ENCODE measurements around the gene CCL28. TPM values are rescaled to one million over a fixed set of nuclear protein-coding genes. Genes with fewer than 3 reads are reported as not detected.
A peak's percentile ranks its signal among the peaks of the same experiment; 100 is the strongest.
"Not testable (repeated sequence)": the region's sequence is repeated elsewhere in the genome, so short reads cannot be mapped to it uniquely, and the experiment has no call there.

The CCL28 gene, protein sequence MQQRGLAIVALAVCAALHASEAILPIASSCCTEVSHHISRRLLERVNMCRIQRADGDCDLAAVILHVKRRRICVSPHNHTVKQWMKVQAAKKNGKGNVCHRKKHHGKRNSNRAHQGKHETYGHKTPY
- total RNA-seq, result 2.1 and 6.2 TPM in 2 replicates

- no peak for TF ChIP-seq CTCF (conservative IDR thresholded peaks at IDR 0.05; ENCODE audit: low read depth, low read length)
- no peak for DNase-seq (ENCODE audit: low read depth)
Observed at GRCh38 chr5:43412156-43412555, at the start of gene CCL28. CCL28 (minus strand) TSS chr5:43412391; CDS start chr5:43412316, 75 bp downstream.

DNA sequence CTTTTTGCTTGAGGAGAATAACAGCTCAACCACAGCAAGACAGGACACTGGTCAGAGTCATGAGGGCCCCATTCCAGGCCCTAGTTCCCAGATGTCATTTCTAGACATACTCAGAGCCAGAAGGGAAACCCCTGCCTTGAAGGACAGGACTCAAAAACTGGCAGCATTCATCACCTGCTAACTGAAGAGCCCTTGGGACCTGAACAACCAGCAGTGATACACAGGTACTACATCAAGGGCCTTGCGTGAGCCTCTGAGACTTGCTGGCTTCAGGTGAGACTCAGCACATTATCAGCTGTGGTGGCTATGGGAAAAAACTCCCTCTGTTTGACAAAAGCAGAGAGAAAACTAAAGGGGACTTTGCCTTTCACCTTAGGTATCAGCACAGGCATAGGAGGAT is 48.9 kb upstream of the CCL28 start:
- DNase-seq (ENCODE audit: low read depth), result no peak
- H3K4me3 ChIP-seq (ENCODE audit: low read depth, low read length), result no peak overlapping the region

More at GRCh38 chr5:43412156-43412555, at the start of gene CCL28:
- H3K4me3 ChIP-seq (ENCODE audit: low read depth, low read length), result no peak within 1 kb of the TSS

GRCh38 chr5:43456556-43456955 is 44.4 kb upstream of the CCL28 start:
- no peak for DNase-seq (ENCODE audit: low read depth)
- TF ChIP-seq CTCF (conservative IDR thresholded peaks at IDR 0.05; ENCODE audit: low read depth, low read length), result no peak
- H3K4me3 ChIP-seq (ENCODE audit: low read depth, low read length), result no peak overlapping the region

More for the DNA sequence above, 48.9 kb upstream of the CCL28 start:
- TF ChIP-seq CTCF (conservative IDR thresholded peaks at IDR 0.05; ENCODE audit: low read depth, low read length), result no peak

- not testable (repeated sequence) for H3K4me3 ChIP-seq (ENCODE audit: low read depth, low read length); DNase-seq (ENCODE audit: low read depth)
Observed at GRCh38 chr5:43441575-43441974, 29.4 kb upstream of the CCL28 start.

GRCh38 chr5:43437062-43437660 is 25.0 kb upstream of the CCL28 start:
- no peak for TF ChIP-seq CTCF (conservative IDR thresholded peaks at IDR 0.05; ENCODE audit: low read depth, low read length)
- no peak for DNase-seq (ENCODE audit: low read depth)
- H3K4me3 ChIP-seq (ENCODE audit: low read depth, low read length), result no peak overlapping the region

DNA sequence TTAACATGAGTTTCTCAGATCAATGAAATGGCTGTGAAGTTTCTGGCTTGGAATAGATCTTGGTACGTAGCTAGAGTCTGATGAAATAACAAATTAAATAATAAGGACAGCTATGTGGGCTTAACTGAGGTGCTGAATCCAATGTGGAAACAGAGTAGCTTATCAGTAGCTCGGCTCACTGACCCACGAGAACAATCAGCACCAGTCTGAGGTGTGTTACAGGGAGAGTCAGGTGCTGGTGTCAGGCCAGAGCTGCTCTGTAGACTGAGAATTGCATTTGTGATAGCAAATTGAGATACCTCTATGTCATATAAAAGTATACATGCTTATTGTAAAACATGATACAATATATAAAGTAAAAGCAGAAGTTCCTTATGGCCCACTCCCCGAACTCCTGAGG is 21.2 kb upstream of the CCL28 start:
- DNase-seq (ENCODE audit: low read depth), result no peak
- no peak overlapping the region for H3K4me3 ChIP-seq (ENCODE audit: low read depth, low read length)
- no peak for TF ChIP-seq CTCF (conservative IDR thresholded peaks at IDR 0.05; ENCODE audit: low read depth, low read length)

GRCh38 chr5:43432486-43433375 is 20.5 kb upstream of the CCL28 start:
- no peak for TF ChIP-seq CTCF (conservative IDR thresholded peaks at IDR 0.05; ENCODE audit: low read depth, low read length)
- H3K4me3 ChIP-seq (ENCODE audit: low read depth, low read length), result no peak overlapping the region
- DNase-seq (ENCODE audit: low read depth), result peak; percentile 96

Data from epithelial cell of proximal tubule (primary cell).